HUES6 (cell line): ENCODE measurements around the gene GPX2.

Experiments
- H3K27ac ChIP-seq: 2 replicates; pipeline ENCODE4 v1.7.0; 2013; ENCODE audit warnings: low read depth, mild to moderate bottlenecking, low read length, inconsistent platforms
- H3K27me3 ChIP-seq: 2 replicates; pipeline ENCODE4 v1.6.1; 2013; ENCODE audit warnings: low read length; ENCODE audit not compliant: control insufficient read depth, insufficient read depth
- H3K36me3 ChIP-seq: 2 replicates; pipeline ENCODE4 v1.6.1; 2013; ENCODE audit warnings: low read length; ENCODE audit not compliant: control insufficient read depth, insufficient read depth
- H3K4me1 ChIP-seq: 2 replicates; pipeline ENCODE4 v1.6.1; 2013; ENCODE audit warnings: low read length; ENCODE audit not compliant: control insufficient read depth, insufficient read depth
- H3K4me3 ChIP-seq: 2 replicates; pipeline ENCODE4 v1.5.1; 2013; ENCODE audit warnings: low read depth, low read length
- H3K9ac ChIP-seq: one replicate; pipeline ENCODE4 v1.6.1; 2013; ENCODE audit warnings: mild to moderate bottlenecking, low read length
- H3K9me3 ChIP-seq: 2 replicates; pipeline ENCODE4 v1.6.1; 2013; ENCODE audit warnings: low read depth, low read length; ENCODE audit not compliant: control insufficient read depth, insufficient read depth

GPX2 gene

GRCh38 chr14:64910847-64911495 lies 31.6 kb downstream of the GPX2 start:
- H3K9me3 ChIP-seq = no peaks in the 10 kb centered on the region
- no peak overlapping the region for H3K27ac ChIP-seq
- no peak overlapping the region for H3K9ac ChIP-seq
- peaks cover 8% of the 10 kb centered on the region; the same call in 1 of the 2 replicates for H3K4me1 ChIP-seq
- H3K4me3 ChIP-seq = no peak overlapping the region
- H3K27me3 ChIP-seq = no peaks in the 10 kb centered on the region
- H3K36me3 ChIP-seq = no peaks in the 10 kb centered on the region

- Histone ChIP-seq H3K9me3 (no peaks in the 10 kb centered on the region), H3K27ac (no peak overlapping the region), H3K27me3 (no peaks in the 10 kb centered on the region), H3K4me1 (no peaks in the 10 kb centered on the region), H3K36me3 (no peaks in the 10 kb centered on the region), H3K4me3 (no peak overlapping the region), H3K9ac (no peak overlapping the region)
These were observed 36.5 kb downstream of the GPX2 start for GRCh38 chr14:64906022-64906421.

DNA sequence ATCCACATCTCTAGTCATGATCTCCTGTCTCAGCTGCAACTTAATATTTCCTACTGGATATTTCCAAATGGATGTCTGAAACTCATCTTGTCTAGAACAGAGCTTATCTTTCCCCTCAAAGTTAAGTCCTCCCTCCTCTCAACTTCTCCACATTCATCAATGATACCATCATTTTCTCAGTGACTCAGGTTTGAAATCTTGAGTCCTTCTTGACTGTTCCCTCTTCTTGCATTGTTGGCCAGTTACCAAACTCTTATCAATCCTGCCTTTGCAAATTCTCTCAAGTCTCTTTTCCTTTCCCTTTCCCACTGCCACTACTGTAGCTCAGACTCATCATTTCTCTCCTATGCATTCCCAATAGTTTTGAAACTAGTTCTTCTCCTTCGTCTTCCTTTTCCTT lies 42.6 kb downstream of the GPX2 start:
- Histone ChIP-seq H3K9me3 (no peaks in the 10 kb centered on the region), H3K4me1 (no peaks in the 10 kb centered on the region), H3K36me3 (no peaks in the 10 kb centered on the region), H3K27ac (no peak overlapping the region), H3K27me3 (no peaks in the 10 kb centered on the region), H3K4me3 (no peak overlapping the region), H3K9ac (no peak overlapping the region)

DNA sequence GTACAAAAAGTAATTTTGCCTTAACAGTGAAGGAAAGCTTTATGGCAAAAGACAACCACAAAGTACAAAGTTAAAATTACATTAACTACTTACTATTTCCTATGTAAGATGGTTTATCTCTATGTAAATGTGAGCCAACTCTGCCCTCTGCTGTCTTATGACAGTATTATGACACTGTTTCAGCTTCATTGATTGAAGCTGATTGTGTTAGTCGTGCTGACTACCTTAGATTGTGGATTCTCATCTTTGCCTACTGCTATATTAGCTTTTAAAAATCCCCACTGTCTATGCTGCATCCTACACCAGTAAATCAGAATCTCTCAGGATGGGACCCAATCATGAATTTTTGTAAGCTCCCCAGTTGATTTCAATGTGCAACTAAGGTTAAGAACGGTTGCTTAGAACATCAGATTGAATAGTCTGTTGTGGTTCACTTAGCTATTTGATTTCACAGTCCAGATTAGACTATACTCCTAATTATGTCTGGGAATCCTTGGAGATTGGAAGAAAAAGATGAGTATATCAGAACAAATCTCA lies 50.6 kb downstream of the GPX2 start:
- H3K36me3 ChIP-seq = no peaks in the 10 kb centered on the region
- no peak overlapping the region for H3K4me3 ChIP-seq
- no peaks in the 10 kb centered on the region for H3K27me3 ChIP-seq
- H3K9me3 ChIP-seq = no peaks in the 10 kb centered on the region
- H3K4me1 ChIP-seq = no peaks in the 10 kb centered on the region
- H3K9ac ChIP-seq = no peak overlapping the region
- H3K27ac ChIP-seq = no peak overlapping the region

- no peak overlapping the region for H3K9ac ChIP-seq
- H3K36me3 ChIP-seq = no peaks in the 10 kb centered on the region
- no peak overlapping the region for H3K27ac ChIP-seq
- no peak overlapping the region for H3K4me3 ChIP-seq
- 0 out of 2 replicates have a peak, but pooled peaks cover 1% of the 10 kb centered on the region for H3K27me3 ChIP-seq
- no peaks in the 10 kb centered on the region for H3K4me1 ChIP-seq
- H3K9me3 ChIP-seq = no peaks in the 10 kb centered on the region
These were observed 51.2 kb downstream of the GPX2 start for GRCh38 chr14:64891173-64891838.

GRCh38 chr14:64889352-64889751 lies 53.2 kb downstream of the GPX2 start:
- Histone ChIP-seq H3K9me3 (no peaks in the 10 kb centered on the region), H3K36me3 (no peaks in the 10 kb centered on the region), H3K4me3 (no peak overlapping the region), H3K27ac (no peak overlapping the region), H3K27me3 (peaks cover 17% of the 10 kb centered on the region; the same call in 1 of the 2 replicates), H3K4me1 (no peaks in the 10 kb centered on the region), H3K9ac (no peak overlapping the region)
